ENCODE results near the gene CDKN2C.

Gene CDKN2C

GRCh38 chr1:50959303-50959912, 10.6 kb upstream of the CDKN2C start:
- Histone ChIP-seq H3F3A (ENCODE audit: insufficient read depth, low read length) (no peaks in the 10 kb centered on the region), H3K9me3 (ENCODE audit: low read length) (no peaks in the 10 kb centered on the region), H3K27ac (ENCODE audit: low read depth, low read length, poor library complexity, severe bottlenecking) (peak overlapping the region; percentile 64), H3K4me2 (ENCODE audit: low read length) (peak overlapping the region; percentile 92), H3K4me3 (ENCODE audit: low read depth, low read length, poor library complexity, severe bottlenecking) (peak overlapping the region; percentile 93), H3K9ac (ENCODE audit: low read length) (peak overlapping the region; percentile 86), H3K9me2 (ENCODE audit: low read depth, low read length) (no peaks in the 10 kb centered on the region), H3K79me2 (ENCODE audit: insufficient read depth, low read length) (peaks cover 52% of the 10 kb centered on the region), H3K4me1 (ENCODE audit: insufficient read depth, low read length, severe bottlenecking) (peaks cover 39% of the 10 kb centered on the region), H2AFZ (ENCODE audit: low read length) (no peak overlapping the region), H3K36me3 (ENCODE audit: insufficient read depth, low read length) (peaks cover 20% of the 10 kb centered on the region), H4K20me1 (ENCODE audit: insufficient read depth, low read length) (no peaks in the 10 kb centered on the region), H3K27me3 (ENCODE audit: insufficient read depth, low read length) (no peaks in the 10 kb centered on the region)
- TF ChIP-seq CTCF (IDR thresholded peaks at IDR 0.05; ENCODE audit: low read length) = no peak
- no peak for TF ChIP-seq EZH2 (IDR thresholded peaks at IDR 0.05; ENCODE audit: borderline replicate concordance, low read length)

- H3K4me3 ChIP-seq (ENCODE audit: low read depth, low read length, poor library complexity, severe bottlenecking) = peak within 1 kb of the TSS; percentile 93
- H3K27me3 ChIP-seq (ENCODE audit: insufficient read depth, low read length) = no peaks in the 10 kb centered on the region
- no peaks in the 10 kb centered on the region for H4K20me1 ChIP-seq (ENCODE audit: insufficient read depth, low read length)
- H3K27ac ChIP-seq (ENCODE audit: low read depth, low read length, poor library complexity, severe bottlenecking) = peak within 1 kb of the TSS; percentile 70
- H3K79me2 ChIP-seq (ENCODE audit: insufficient read depth, low read length) = peaks cover 44% of the 10 kb centered on the region
- peak within 1 kb of the TSS; percentile 53; the same call in 1 of the 2 replicates for H2AFZ ChIP-seq (ENCODE audit: low read length)
- H3K36me3 ChIP-seq (ENCODE audit: insufficient read depth, low read length) = peaks cover 14% of the 10 kb centered on the region
- peaks cover 36% of the 10 kb centered on the region for H3K4me1 ChIP-seq (ENCODE audit: insufficient read depth, low read length, severe bottlenecking)
- peak within 1 kb of the TSS; percentile 94 for H3K4me2 ChIP-seq (ENCODE audit: low read length)
- H3K9me3 ChIP-seq (ENCODE audit: low read length) = no peaks in the 10 kb centered on the region
- H3K9me2 ChIP-seq (ENCODE audit: low read depth, low read length) = no peaks in the 10 kb centered on the region
- TF ChIP-seq EZH2 (IDR thresholded peaks at IDR 0.05; ENCODE audit: borderline replicate concordance, low read length) = no peak
- no peak for TF ChIP-seq CTCF (IDR thresholded peaks at IDR 0.05; ENCODE audit: low read length)
- H3F3A ChIP-seq (ENCODE audit: insufficient read depth, low read length) = no peaks in the 10 kb centered on the region
- peak within 1 kb of the TSS; percentile 99 for H3K9ac ChIP-seq (ENCODE audit: low read length)
These were observed 9.9 kb upstream of the CDKN2C start, which contains the start of gene FAF1 for GRCh38 chr1:50959913-50960844. TSS of gene FAF1 (minus strand) at chr1:50960267. CDS start at chr1:50959811, 456 bp downstream.

GRCh38 chr1:50964863-50965262, 5.2 kb upstream of the CDKN2C start:
- peaks cover 9% of the 10 kb centered on the region for H3K79me2 ChIP-seq (ENCODE audit: insufficient read depth, low read length)

More at GRCh38 chr1:50964863-50965262, 5.2 kb upstream of the CDKN2C start:
- Histone ChIP-seq H3K27me3 (ENCODE audit: insufficient read depth, low read length) (no peaks in the 10 kb centered on the region), H2AFZ (ENCODE audit: low read length) (no peak overlapping the region), H3K4me1 (ENCODE audit: insufficient read depth, low read length, severe bottlenecking) (peaks cover 27% of the 10 kb centered on the region), H3K9me2 (ENCODE audit: low read depth, low read length) (no peaks in the 10 kb centered on the region), H3K4me2 (ENCODE audit: low read length) (no peak overlapping the region), H3F3A (ENCODE audit: insufficient read depth, low read length) (no peaks in the 10 kb centered on the region), H3K27ac (ENCODE audit: low read depth, low read length, poor library complexity, severe bottlenecking) (no peak overlapping the region), H3K4me3 (ENCODE audit: low read depth, low read length, poor library complexity, severe bottlenecking) (no peak overlapping the region), H4K20me1 (ENCODE audit: insufficient read depth, low read length) (no peaks in the 10 kb centered on the region), H3K9me3 (ENCODE audit: low read length) (no peaks in the 10 kb centered on the region), H3K9ac (ENCODE audit: low read length) (no peak overlapping the region), H3K36me3 (ENCODE audit: insufficient read depth, low read length) (no peaks in the 10 kb centered on the region; the same call in 1 of the 2 replicates)
- no peak for TF ChIP-seq CTCF (IDR thresholded peaks at IDR 0.05; ENCODE audit: low read length)
- no peak for TF ChIP-seq EZH2 (IDR thresholded peaks at IDR 0.05; ENCODE audit: borderline replicate concordance, low read length)

Measured in OCI-LY1 (cell line).